Measurements from ENCODE around the gene SCMH1.

Gene SCMH1

GRCh38 chr1:41023279-41023990 is 218.7 kb downstream of the SCMH1 start:
- ATAC-seq: no peak

GRCh38 chr1:41022424-41022823 is 219.7 kb downstream of the SCMH1 start:
- ATAC-seq: no peak

GRCh38 chr1:41021526-41022308 is 220.4 kb downstream of the SCMH1 start, which contains the start of gene SLFNL1:
SLFNL1 (minus strand) TSS chr1:41021725; CDS start chr1:41020660, 1,065 bp downstream.
- no peak for ATAC-seq

GRCh38 chr1:41020654-41021053 is 221.5 kb downstream of the SCMH1 start:
- ATAC-seq: no peak

GRCh38 chr1:41020109-41020576 is 222.0 kb downstream of the SCMH1 start:
- no peak for ATAC-seq

- no peak for ATAC-seq
Measured at GRCh38 chr1:41019353-41019745, 222.8 kb downstream of the SCMH1 start.

- no peak for ATAC-seq
Measured at GRCh38 chr1:41018018-41018410, 224.1 kb downstream of the SCMH1 start.

GRCh38 chr1:41017141-41018017 is 224.7 kb downstream of the SCMH1 start:
- ATAC-seq: no peak

- ATAC-seq: no peak
Measured at GRCh38 chr1:41015897-41016470, 226.1 kb downstream of the SCMH1 start.

- ATAC-seq: no peak
Measured at GRCh38 chr1:41015281-41015896, 226.7 kb downstream of the SCMH1 start.

GRCh38 chr1:41014871-41015270 is 227.2 kb downstream of the SCMH1 start:
- ATAC-seq: no peak

- no peak for ATAC-seq
Measured at GRCh38 chr1:41013796-41014195, 228.3 kb downstream of the SCMH1 start.

GRCh38 chr1:41013024-41013423 is 229.1 kb downstream of the SCMH1 start:
- no peak for ATAC-seq

- ATAC-seq: no peak
Measured at GRCh38 chr1:41010345-41010744, 231.8 kb downstream of the SCMH1 start.

- no peak for ATAC-seq
Measured at GRCh38 chr1:41009466-41009865, 232.6 kb downstream of the SCMH1 start.

GRCh38 chr1:41006942-41007865 is 234.9 kb downstream of the SCMH1 start:
- ATAC-seq: no peak

- ATAC-seq: no peak
Measured at GRCh38 chr1:41005876-41006275, 236.2 kb downstream of the SCMH1 start.

- peak; percentile 100 for ATAC-seq
Measured at GRCh38 chr1:41003640-41004220, 238.4 kb downstream of the SCMH1 start.

GRCh38 chr1:41003127-41003639 is 238.9 kb downstream of the SCMH1 start:
- ATAC-seq: no peak

GRCh38 chr1:40998668-40999067 is 243.4 kb downstream of the SCMH1 start:
- no peak for ATAC-seq
